AG08395 (cell line): ENCODE measurements around the gene GRID1.

Experiments used
- DNase-seq: peaks from one replicate; pipeline ENCODE4 v3.0.0; 2012; ENCODE audit warnings: mixed read lengths, low spot score

The GRID1 gene

GRCh38 chr10:86139066-86139657 is 227.4 kb downstream of the GRID1 start:
- DNase-seq = no peak

GRCh38 chr10:86138551-86139065 is 228.0 kb downstream of the GRID1 start:
- no peak for DNase-seq

GRCh38 chr10:86137561-86137960 is 229.0 kb downstream of the GRID1 start:
- DNase-seq = no peak

- DNase-seq = no peak
These were observed 229.7 kb downstream of the GRID1 start for GRCh38 chr10:86136934-86137333.

- DNase-seq = no peak
These were observed 231.4 kb downstream of the GRID1 start for GRCh38 chr10:86135191-86135590.

- DNase-seq = no peak
These were observed 235.7 kb downstream of the GRID1 start for GRCh38 chr10:86130737-86131475.

GRCh38 chr10:86130041-86130440 is 236.6 kb downstream of the GRID1 start:
- DNase-seq = no peak

- no peak for DNase-seq
These were observed 238.2 kb downstream of the GRID1 start for GRCh38 chr10:86128360-86128759.

- no peak for DNase-seq
These were observed 239.2 kb downstream of the GRID1 start for GRCh38 chr10:86127274-86127819.

- no peak for DNase-seq
These were observed 241.9 kb downstream of the GRID1 start for GRCh38 chr10:86124734-86125133.

- DNase-seq = no peak
These were observed 242.9 kb downstream of the GRID1 start for GRCh38 chr10:86123715-86124114.

- no peak for DNase-seq
These were observed 243.3 kb downstream of the GRID1 start for GRCh38 chr10:86123304-86123703.

GRCh38 chr10:86122646-86123045 is 243.9 kb downstream of the GRID1 start:
- DNase-seq = no peak

- DNase-seq = no peak
These were observed 245.4 kb downstream of the GRID1 start for GRCh38 chr10:86121200-86121599.

- DNase-seq = no peak
These were observed 249.5 kb downstream of the GRID1 start for GRCh38 chr10:86117051-86117450.

GRCh38 chr10:86113983-86114382 is 252.6 kb downstream of the GRID1 start:
- DNase-seq = no peak

- DNase-seq = no peak
These were observed 253.1 kb downstream of the GRID1 start for GRCh38 chr10:86113501-86113900.

- DNase-seq = no peak
These were observed 253.6 kb downstream of the GRID1 start for GRCh38 chr10:86113044-86113443.

GRCh38 chr10:86111902-86112545 is 254.6 kb downstream of the GRID1 start:
- DNase-seq = no peak

GRCh38 chr10:86110156-86110786 is 256.3 kb downstream of the GRID1 start:
- no peak for DNase-seq

GRCh38 chr10:86109421-86109820 is 257.2 kb downstream of the GRID1 start:
- DNase-seq = no peak

GRCh38 chr10:86108696-86109095 is 257.9 kb downstream of the GRID1 start:
- DNase-seq = no peak
